ENCODE measurements around the gene ARID1B.

Gene ARID1B

GRCh38 chr6:156822747-156823206, 45.6 kb downstream of the ARID1B start:
- no peak for DNase-seq (ENCODE audit: extremely low read depth in 1 of 2, low read depth in 1 of 2)

- DNase-seq (ENCODE audit: extremely low read depth in 1 of 2, low read depth in 1 of 2): no peak
Observed at GRCh38 chr6:156824142-156824541, 47.0 kb downstream of the ARID1B start.

GRCh38 chr6:156825475-156825874, 48.3 kb downstream of the ARID1B start:
- DNase-seq (ENCODE audit: extremely low read depth in 1 of 2, low read depth in 1 of 2): no peak

GRCh38 chr6:156826290-156826955, 49.2 kb downstream of the ARID1B start:
- no peak for DNase-seq (ENCODE audit: extremely low read depth in 1 of 2, low read depth in 1 of 2)

GRCh38 chr6:156827382-156827781, 50.2 kb downstream of the ARID1B start:
- no peak for DNase-seq (ENCODE audit: extremely low read depth in 1 of 2, low read depth in 1 of 2)

- DNase-seq (ENCODE audit: extremely low read depth in 1 of 2, low read depth in 1 of 2): no peak
Observed at GRCh38 chr6:156828280-156828703, 51.1 kb downstream of the ARID1B start.

GRCh38 chr6:156830126-156830525, 52.9 kb downstream of the ARID1B start:
- DNase-seq (ENCODE audit: extremely low read depth in 1 of 2, low read depth in 1 of 2): no peak

- no peak for DNase-seq (ENCODE audit: extremely low read depth in 1 of 2, low read depth in 1 of 2)
Observed at GRCh38 chr6:156832231-156832647, 55.1 kb downstream of the ARID1B start.

GRCh38 chr6:156832669-156833068, 55.5 kb downstream of the ARID1B start:
- no peak for DNase-seq (ENCODE audit: extremely low read depth in 1 of 2, low read depth in 1 of 2)

GRCh38 chr6:156833755-156834154, 56.6 kb downstream of the ARID1B start:
- DNase-seq (ENCODE audit: extremely low read depth in 1 of 2, low read depth in 1 of 2): no peak

- DNase-seq (ENCODE audit: extremely low read depth in 1 of 2, low read depth in 1 of 2): no peak
Observed at GRCh38 chr6:156839129-156839528, 62.0 kb downstream of the ARID1B start.

GRCh38 chr6:156839591-156840001, 62.4 kb downstream of the ARID1B start:
- DNase-seq (ENCODE audit: extremely low read depth in 1 of 2, low read depth in 1 of 2): no peak

- DNase-seq (ENCODE audit: extremely low read depth in 1 of 2, low read depth in 1 of 2): no peak
Observed at GRCh38 chr6:156840136-156840535, 63.0 kb downstream of the ARID1B start.

GRCh38 chr6:156840606-156841005, 63.4 kb downstream of the ARID1B start:
- no peak for DNase-seq (ENCODE audit: extremely low read depth in 1 of 2, low read depth in 1 of 2)

GRCh38 chr6:156841508-156841907, 64.3 kb downstream of the ARID1B start:
- DNase-seq (ENCODE audit: extremely low read depth in 1 of 2, low read depth in 1 of 2): no peak

GRCh38 chr6:156842598-156843250, 65.5 kb downstream of the ARID1B start:
- no peak for DNase-seq (ENCODE audit: extremely low read depth in 1 of 2, low read depth in 1 of 2)

- no peak for DNase-seq (ENCODE audit: extremely low read depth in 1 of 2, low read depth in 1 of 2)
Observed at GRCh38 chr6:156844089-156844488, 66.9 kb downstream of the ARID1B start.

GRCh38 chr6:156845454-156846155, 68.4 kb downstream of the ARID1B start:
- DNase-seq (ENCODE audit: extremely low read depth in 1 of 2, low read depth in 1 of 2): no peak

GRCh38 chr6:156846845-156847599, 69.8 kb downstream of the ARID1B start:
- DNase-seq (ENCODE audit: extremely low read depth in 1 of 2, low read depth in 1 of 2): no peak

- DNase-seq (ENCODE audit: extremely low read depth in 1 of 2, low read depth in 1 of 2): no peak
Observed at GRCh38 chr6:156848123-156848522, 70.9 kb downstream of the ARID1B start.

GRCh38 chr6:156848533-156848932, 71.4 kb downstream of the ARID1B start:
- DNase-seq (ENCODE audit: extremely low read depth in 1 of 2, low read depth in 1 of 2): no peak
